Measurements from ENCODE around the gene COL6A2. TPM values are rescaled to one million over a fixed set of nuclear protein-coding genes. Genes with fewer than 3 reads are reported as not detected.
"Not testable (repeated sequence)": the region's sequence is repeated elsewhere in the genome, so short reads cannot be mapped to it uniquely, and the experiment has no call there.

The COL6A2 gene
- total RNA-seq, 1 donor from 2014 or later = 397 TPM

- DNase-seq (ENCODE audit: low spot score) = no peak
- intact Hi-C loops (cut with DNase I) = no loop called here
- ATAC-seq = no peak
Measured at GRCh38 chr21:46158666-46159300, 60.9 kb downstream of the COL6A2 start.

GRCh38 chr21:46159390-46159789, 61.5 kb downstream of the COL6A2 start:
- DNase-seq (ENCODE audit: low spot score) = no peak
- intact Hi-C loops (cut with DNase I) = no loop called here

GRCh38 chr21:46159841-46160656, 62.1 kb downstream of the COL6A2 start:
- ATAC-seq (no peak), DNase-seq (ENCODE audit: low spot score) (peak; percentile 51)
- intact Hi-C loops (cut with DNase I) = no loop called here

More at GRCh38 chr21:46159390-46159789, 61.5 kb downstream of the COL6A2 start:
- no peak for ATAC-seq

- ATAC-seq (no peak), DNase-seq (ENCODE audit: low spot score) (peak; percentile 50)
- intact Hi-C loops (cut with DNase I) = no loop called here
Measured at GRCh38 chr21:46160657-46160906, 62.7 kb downstream of the COL6A2 start.

- ATAC-seq = no peak
- intact Hi-C loops (cut with DNase I) = no loop called here
- DNase-seq (ENCODE audit: low spot score) = no peak
Measured at GRCh38 chr21:46160907-46161632, 63.2 kb downstream of the COL6A2 start.

GRCh38 chr21:46161633-46162592, 64.0 kb downstream of the COL6A2 start:
- ATAC-seq = no peak
- DNase-seq (ENCODE audit: low spot score) = peak; percentile 54
- intact Hi-C loops (cut with DNase I) = no loop called here

- no peak for ATAC-seq
- intact Hi-C loops (cut with DNase I) = no loop called here
- no peak for DNase-seq (ENCODE audit: low spot score)
Measured at GRCh38 chr21:46163380-46163779, 65.5 kb downstream of the COL6A2 start.

- intact Hi-C loops (cut with DNase I) = no loop called here
- DNase-seq (ENCODE audit: low spot score) (no peak), ATAC-seq (no peak)
Measured at GRCh38 chr21:46165098-46165497, 67.2 kb downstream of the COL6A2 start.

GRCh38 chr21:46168238-46168637, 70.3 kb downstream of the COL6A2 start:
- DNase-seq (ENCODE audit: low spot score) = no peak
- intact Hi-C loops (cut with DNase I) = no loop called here
- no peak for ATAC-seq

- no peak for DNase-seq (ENCODE audit: low spot score)
- intact Hi-C loops (cut with DNase I) = no loop called here
- no peak for ATAC-seq
Measured at GRCh38 chr21:46168659-46169386, 70.9 kb downstream of the COL6A2 start.

GRCh38 chr21:46170436-46171193, 72.7 kb downstream of the COL6A2 start:
- intact Hi-C loops (cut with DNase I); DNase-seq (ENCODE audit: low spot score); ATAC-seq: not testable (repeated sequence)

- no peak for DNase-seq (ENCODE audit: low spot score)
- intact Hi-C loops (cut with DNase I) = no loop called here
- ATAC-seq = no peak
Measured at GRCh38 chr21:46171585-46171984, 73.7 kb downstream of the COL6A2 start.

GRCh38 chr21:46171996-46172862, 74.3 kb downstream of the COL6A2 start:
- DNase-seq (ENCODE audit: low spot score) (peak; percentile 45), ATAC-seq (peak; percentile 52)
- intact Hi-C loops (cut with DNase I) = no loop called here

- ATAC-seq (no peak), DNase-seq (ENCODE audit: low spot score) (peak; percentile 25)
- intact Hi-C loops (cut with DNase I) = no loop called here
Measured at GRCh38 chr21:46172863-46173528, 75.1 kb downstream of the COL6A2 start.

- ATAC-seq (no peak), DNase-seq (ENCODE audit: low spot score) (no peak)
- intact Hi-C loops (cut with DNase I) = no loop called here
Measured at GRCh38 chr21:46173573-46173972, 75.7 kb downstream of the COL6A2 start.

- intact Hi-C loops (cut with DNase I); ATAC-seq; DNase-seq (ENCODE audit: low spot score): not testable (repeated sequence)
Measured at GRCh38 chr21:46176443-46177129, 78.7 kb downstream of the COL6A2 start.
